ENCODE data around the gene SHKBP1.
A peak's percentile ranks its signal among the peaks of the same experiment; 100 is the strongest.
"Not testable (repeated sequence)": the region's sequence is repeated elsewhere in the genome, so short reads cannot be mapped to it uniquely, and the experiment has no call there.

SHKBP1 gene

GRCh38 chr19:40553885-40554857, 22.5 kb upstream of the SHKBP1 start:
- no peak for DNase-seq (ENCODE audit: low read depth in 1 of 2, low spot score in 1 of 2)

- DNase-seq (ENCODE audit: low read depth in 1 of 2, low spot score in 1 of 2) = no peak
Observed at GRCh38 chr19:40555978-40556689, 20.5 kb upstream of the SHKBP1 start.

DNA sequence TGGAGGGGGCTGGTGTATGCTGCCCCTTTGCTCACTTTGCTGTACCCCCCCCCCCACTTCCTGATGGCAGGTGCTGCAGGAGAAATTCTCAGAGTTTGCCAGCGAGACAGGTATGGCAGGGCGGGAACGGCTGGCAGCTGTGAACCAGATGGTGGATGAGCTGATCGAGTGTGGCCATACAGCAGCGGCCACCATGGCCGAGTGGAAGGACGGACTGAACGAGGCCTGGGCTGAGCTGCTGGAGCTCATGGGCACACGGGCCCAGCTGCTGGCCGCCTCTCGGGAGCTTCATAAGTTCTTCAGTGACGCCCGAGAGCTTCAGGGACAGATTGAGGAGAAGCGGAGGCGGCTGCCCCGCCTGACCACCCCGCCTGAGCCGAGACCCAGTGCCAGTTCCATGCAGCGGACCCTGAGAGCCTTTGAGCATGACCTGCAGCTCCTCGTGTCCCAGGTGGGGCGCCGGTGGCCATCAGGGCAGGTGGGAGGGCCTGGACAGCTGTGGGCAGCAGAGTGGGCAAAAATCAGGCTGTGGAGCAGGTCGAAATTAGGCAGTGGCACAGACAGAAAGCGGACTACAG, 19.6 kb upstream of the SHKBP1 start:
- no peak for DNase-seq (ENCODE audit: low read depth in 1 of 2, low spot score in 1 of 2)

GRCh38 chr19:40559394-40559793, 17.3 kb upstream of the SHKBP1 start:
- no peak for DNase-seq (ENCODE audit: low read depth in 1 of 2, low spot score in 1 of 2)

GRCh38 chr19:40560092-40560507, 16.6 kb upstream of the SHKBP1 start:
- no peak for DNase-seq (ENCODE audit: low read depth in 1 of 2, low spot score in 1 of 2)

- DNase-seq (ENCODE audit: low read depth in 1 of 2, low spot score in 1 of 2) = no peak
Observed at GRCh38 chr19:40561947-40562346, 14.7 kb upstream of the SHKBP1 start.

DNA sequence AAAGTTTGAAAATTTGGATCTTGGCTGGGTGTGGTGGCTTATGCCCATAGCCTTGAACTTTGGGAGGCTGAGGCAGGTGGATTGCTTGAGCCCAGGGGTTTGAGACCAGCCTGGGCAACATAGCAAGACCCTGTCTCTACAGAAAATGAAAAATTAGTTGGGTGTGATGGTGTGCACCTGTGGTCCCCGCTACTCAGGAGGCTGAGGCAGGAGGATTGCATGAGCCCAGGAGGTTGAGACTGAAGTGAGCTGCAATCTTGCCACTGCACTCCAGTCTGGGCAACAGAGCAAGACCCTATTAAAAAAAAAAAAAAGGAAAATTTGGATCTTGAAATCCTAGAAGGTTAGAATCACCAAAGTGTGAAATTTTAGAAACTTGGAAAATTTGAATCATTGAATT, 12.1 kb upstream of the SHKBP1 start:
- DNase-seq (ENCODE audit: low read depth in 1 of 2, low spot score in 1 of 2) = not testable (repeated sequence)

DNA sequence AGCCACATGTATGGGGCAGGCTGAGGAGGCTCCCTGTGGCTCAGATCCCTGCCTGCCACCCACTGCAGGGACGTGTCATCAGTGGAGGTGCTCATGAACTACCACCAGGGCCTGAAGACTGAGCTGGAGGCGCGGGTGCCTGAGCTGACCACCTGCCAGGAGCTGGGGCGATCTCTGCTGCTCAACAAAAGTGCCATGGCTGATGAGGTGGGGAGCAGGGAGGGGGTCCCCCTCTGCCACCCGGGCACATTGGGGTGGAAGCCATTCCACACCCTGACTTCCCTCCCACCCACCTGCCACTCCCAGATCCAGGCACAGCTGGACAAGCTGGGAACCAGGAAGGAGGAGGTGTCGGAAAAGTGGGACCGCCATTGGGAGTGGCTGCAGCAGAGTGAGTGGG, 11.3 kb upstream of the SHKBP1 start:
- DNase-seq (ENCODE audit: low read depth in 1 of 2, low spot score in 1 of 2) = no peak

GRCh38 chr19:40565910-40566495, 10.7 kb upstream of the SHKBP1 start:
- DNase-seq (ENCODE audit: low read depth in 1 of 2, low spot score in 1 of 2) = no peak

- DNase-seq (ENCODE audit: low read depth in 1 of 2, low spot score in 1 of 2) = no peak
Observed at GRCh38 chr19:40567040-40567749, 9.5 kb upstream of the SHKBP1 start.

GRCh38 chr19:40567750-40568494, 8.8 kb upstream of the SHKBP1 start:
- DNase-seq (ENCODE audit: low read depth in 1 of 2, low spot score in 1 of 2) = no peak

GRCh38 chr19:40570313-40571004, 6.2 kb upstream of the SHKBP1 start:
- DNase-seq (ENCODE audit: low read depth in 1 of 2, low spot score in 1 of 2) = peak; percentile 88 to 92

DNA sequence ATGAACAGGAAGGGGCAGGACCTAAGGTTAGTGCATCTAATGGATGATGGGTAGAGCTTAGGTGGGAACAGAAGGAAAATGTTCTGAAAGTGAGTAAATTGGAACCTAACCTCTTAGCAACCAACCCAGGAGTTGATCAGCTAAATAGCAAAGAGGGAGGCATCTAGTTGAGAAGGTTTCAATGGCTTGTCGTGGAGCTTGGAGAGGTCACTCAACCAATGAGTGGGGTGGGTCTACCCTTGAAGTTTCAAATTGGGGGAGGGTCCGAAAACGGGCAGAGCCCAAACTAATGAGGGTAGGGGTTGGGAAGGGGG, 5.7 kb upstream of the SHKBP1 start:
- DNase-seq (ENCODE audit: low read depth in 1 of 2, low spot score in 1 of 2) = no peak

DNA sequence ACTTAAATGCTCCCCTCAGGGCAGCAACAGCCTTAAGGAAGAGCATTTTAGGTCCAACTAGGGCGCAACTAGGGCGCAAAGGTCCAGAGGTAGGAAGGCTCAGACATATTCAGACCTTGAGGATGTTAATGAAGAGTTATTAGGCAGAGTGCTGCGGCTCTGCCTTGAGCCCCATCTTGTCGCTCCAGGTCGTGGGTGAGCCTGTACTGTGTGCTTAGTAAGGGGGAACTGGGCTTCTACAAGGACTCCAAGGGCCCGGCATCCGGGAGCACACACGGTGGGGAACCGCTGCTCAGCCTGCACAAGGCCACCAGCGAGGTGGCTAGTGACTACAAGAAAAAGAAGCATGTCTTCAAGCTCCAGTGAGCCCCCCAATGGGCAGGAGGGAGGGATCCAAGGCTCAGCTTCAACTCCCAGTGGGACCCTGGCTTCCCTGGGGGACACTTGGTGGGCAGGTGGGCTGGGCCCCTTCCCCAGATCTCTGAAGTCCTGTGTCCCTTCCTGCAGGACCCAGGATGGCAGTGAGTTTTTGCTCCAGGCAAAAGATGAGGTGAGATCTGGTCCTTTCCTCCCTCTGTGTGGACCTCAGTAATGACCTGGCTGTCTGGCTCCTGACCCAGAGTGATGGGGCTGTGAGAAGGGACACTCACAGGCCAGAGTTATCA, 4.7 kb upstream of the SHKBP1 start:
- no peak for DNase-seq (ENCODE audit: low read depth in 1 of 2, low spot score in 1 of 2)

DNA sequence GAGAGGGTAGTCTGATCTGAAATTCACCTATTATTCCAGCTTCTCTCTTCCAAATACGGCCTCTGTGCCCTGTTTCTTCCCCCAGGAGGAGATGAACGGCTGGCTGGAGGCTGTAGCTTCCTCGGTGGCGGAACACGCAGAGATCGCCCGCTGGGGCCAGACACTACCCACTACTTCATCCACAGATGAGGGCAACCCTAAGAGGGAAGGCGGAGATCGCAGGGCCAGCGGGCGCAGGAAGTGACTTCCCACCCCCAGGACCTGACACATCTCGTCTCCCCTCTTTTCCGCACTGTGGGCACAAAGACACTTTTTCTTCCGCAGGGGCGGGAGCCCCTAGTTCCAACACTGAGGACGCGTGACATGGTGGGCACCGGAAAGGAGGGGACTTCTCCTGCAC, 1.3 kb upstream of the SHKBP1 start:
- DNase-seq (ENCODE audit: low read depth in 1 of 2, low spot score in 1 of 2) = no peak

- DNase-seq (ENCODE audit: low read depth in 1 of 2, low spot score in 1 of 2) = no peak
Observed at GRCh38 chr19:40576151-40576584, 505 bp upstream of the SHKBP1 start.

DNA sequence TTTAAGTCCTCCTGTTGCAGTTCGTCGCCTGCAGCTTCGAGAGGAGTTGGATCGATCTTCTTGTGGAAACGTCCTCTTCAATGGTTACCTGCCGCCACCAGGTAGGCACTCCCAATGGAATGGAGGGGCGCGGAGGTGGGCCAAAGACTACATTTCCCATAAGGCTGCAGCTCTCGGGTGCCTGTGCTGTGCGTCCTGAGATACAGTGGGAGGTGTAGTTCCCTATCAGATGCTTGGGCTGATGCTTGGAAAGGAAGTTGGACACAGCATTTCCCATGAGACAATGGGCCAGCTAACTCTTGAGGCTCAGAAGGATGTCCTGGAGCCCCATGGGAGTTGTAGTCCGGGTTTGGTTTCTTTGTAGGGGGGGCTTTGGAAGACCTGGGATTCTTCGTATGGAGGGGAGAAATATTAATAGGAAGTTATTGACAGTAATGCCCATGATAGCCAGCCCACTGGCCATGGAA, 1.8 kb downstream of the SHKBP1 start:
- DNase-seq (ENCODE audit: low read depth in 1 of 2, low spot score in 1 of 2) = no peak

DNA sequence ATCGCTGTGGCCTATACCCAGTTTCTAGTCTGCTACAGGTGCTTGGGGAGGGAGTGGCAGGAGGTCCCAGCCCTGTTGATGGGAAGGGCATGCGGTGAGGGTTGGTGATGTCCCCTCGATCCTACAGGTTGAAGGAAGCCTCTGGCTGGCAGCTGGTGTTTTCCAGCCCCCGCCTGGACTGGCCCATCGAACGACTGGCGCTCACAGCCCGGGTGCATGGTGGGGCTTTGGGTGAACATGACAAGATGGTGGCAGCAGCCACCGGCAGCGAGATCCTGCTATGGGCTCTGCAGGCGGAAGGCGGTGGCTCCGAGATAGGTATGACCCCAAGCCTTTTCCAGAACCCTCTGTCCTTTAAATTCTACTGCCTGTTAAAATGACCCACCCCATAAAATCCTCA, 3.9 kb downstream of the SHKBP1 start:
- DNase-seq (ENCODE audit: low read depth in 1 of 2, low spot score in 1 of 2) = no peak

DNA sequence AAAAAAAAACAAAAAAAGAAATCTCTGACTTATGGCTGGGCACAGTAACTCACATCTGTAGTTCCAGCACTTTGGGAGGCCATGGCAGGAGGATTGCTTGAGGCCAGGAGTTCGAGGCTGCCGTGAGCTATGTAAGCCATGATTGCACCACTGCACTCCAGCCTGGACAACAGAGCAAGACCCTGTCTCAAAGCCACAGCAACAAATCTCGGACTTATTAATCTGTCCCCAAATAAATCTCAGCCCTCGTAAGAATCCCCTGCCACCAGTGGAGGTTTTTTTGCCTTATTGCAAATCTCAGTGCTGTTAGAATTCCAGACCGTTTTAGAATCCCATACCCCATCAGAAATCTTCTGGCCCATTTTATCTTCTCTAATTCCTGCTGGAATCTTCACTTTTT, 4.9 kb downstream of the SHKBP1 start:
- no peak for DNase-seq (ENCODE audit: low read depth in 1 of 2, low spot score in 1 of 2)

Data from activated T-helper 1 cell treated with anti-CD3 and anti-CD28 coated beads, Interleukin-2, amount 50 U/mL, for 16 hours (primary cell).